Loucy (cell line): ENCODE measurements around the gene INCENP.

Experiments
- H2AFZ ChIP-seq: fragments of 200-600 bp; sonication (generic); 2 replicates; pipeline ENCODE4 v1.6.0; 2016; ENCODE audit warnings: antibody characterized with exemption, mild to moderate bottlenecking, low read length, moderate library complexity
- H3F3A ChIP-seq: fragments of 200-600 bp; 2 replicates; pipeline ENCODE4 v1.6.0; 2016; ENCODE audit warnings: antibody characterized with exemption, low read depth, mild to moderate bottlenecking
- H3K27me3 ChIP-seq: fragments of 200-600 bp; sonication (generic); 2 replicates; pipeline ENCODE4 v1.6.1; 2014; ENCODE audit warnings: low read length, mild to moderate bottlenecking; ENCODE audit not compliant: insufficient read depth, poor library complexity, severe bottlenecking
- H3K36me3 ChIP-seq: fragments of 200-600 bp; sonication (generic); 2 replicates; pipeline ENCODE4 v1.6.1; 2016; ENCODE audit warnings: low read length; ENCODE audit not compliant: insufficient read depth
- H3K4me1 ChIP-seq: fragments of 200-600 bp; sonication (generic); 2 replicates; pipeline ENCODE4 v1.5.1; 2014; ENCODE audit warnings: low read length, mild to moderate bottlenecking; ENCODE audit not compliant: insufficient read depth, poor library complexity, severe bottlenecking
- H3K4me2 ChIP-seq: fragments of 200-600 bp; sonication (generic); 2 replicates; pipeline ENCODE4 v1.6.0; 2014; ENCODE audit warnings: antibody characterized with exemption, low read length, low read depth, mild to moderate bottlenecking; ENCODE audit not compliant: poor library complexity, severe bottlenecking
- H3K4me3 ChIP-seq: fragments of 200-600 bp; sonication (generic); 2 replicates; pipeline ENCODE4 v1.5.1; 2014; ENCODE audit warnings: low read length, mild to moderate bottlenecking, mixed read lengths; ENCODE audit not compliant: poor library complexity, severe bottlenecking
- H3K79me2 ChIP-seq: fragments of 200-600 bp; sonication (generic); 2 replicates; pipeline ENCODE4 v1.6.1; 2014; ENCODE audit warnings: low read length; ENCODE audit not compliant: insufficient read depth
- H3K9ac ChIP-seq: fragments of 200-600 bp; sonication (generic); 2 replicates; pipeline ENCODE4 v1.6.0; 2014; ENCODE audit warnings: mild to moderate bottlenecking, low read depth, low read length, moderate library complexity; ENCODE audit not compliant: poor library complexity, severe bottlenecking
- H3K9me2 ChIP-seq: fragments of 200-600 bp; sonication (generic); replicated peaks from 2 replicates; pipeline ENCODE4 v1.6.1; 2016; ENCODE audit warnings: low read depth, low read length, mixed read lengths
- H3K9me3 ChIP-seq: fragments of 200-600 bp; sonication (generic); 2 replicates; pipeline ENCODE4 v1.6.1; 2014; ENCODE audit warnings: mild to moderate bottlenecking, antibody characterized with exemption, low read length, low read depth; ENCODE audit not compliant: insufficient read depth
- H4K20me1 ChIP-seq: fragments of 200-600 bp; sonication (generic); 2 replicates; pipeline ENCODE4 v1.6.0; 2014; ENCODE audit warnings: antibody characterized with exemption, low read length, mild to moderate bottlenecking; ENCODE audit not compliant: insufficient read depth, poor library complexity, severe bottlenecking
- EZH2phosphoT487 ChIP-seq: fragments of 200-600 bp; IDR thresholded peaks from 2 replicates; pipeline ENCODE4 v1.6.1; 2018; ENCODE audit warnings: antibody characterized with exemption, mild to moderate bottlenecking, moderate library complexity, borderline replicate concordance
- TF ChIP-seq, protein P1 (sequence below): fragments of 200-600 bp; sonication (generic); conservative IDR thresholded peaks from 2 replicates; pipeline ENCODE4 v1.5.1; 2014; ENCODE audit warnings: mild to moderate bottlenecking, antibody characterized with exemption, low read length

Gene INCENP

DNA sequence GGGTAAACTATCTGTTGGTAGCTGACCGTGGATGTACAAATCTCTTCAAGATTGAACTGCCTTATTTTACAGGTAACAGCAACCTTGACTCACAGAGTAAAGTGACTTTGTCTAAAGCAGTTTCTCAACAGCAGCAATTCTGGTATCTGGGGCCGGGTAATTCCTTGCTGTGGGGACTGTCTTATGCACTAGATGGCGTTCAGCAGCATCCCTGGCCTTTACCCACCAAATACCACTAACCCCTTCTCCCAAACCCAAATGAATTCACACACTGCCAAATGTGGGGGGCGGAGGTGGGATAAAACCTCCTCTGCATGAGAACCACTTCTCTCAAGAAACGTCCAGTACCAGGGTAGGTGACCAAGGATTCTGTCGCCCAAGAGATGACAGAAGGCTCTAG lies 1.7 kb upstream of the INCENP start:
- no peak overlapping the region for H2AFZ ChIP-seq
- H3K27me3 ChIP-seq, result peaks cover 4% of the 10 kb centered on the region
- TF ChIP-seq, protein P1, sequence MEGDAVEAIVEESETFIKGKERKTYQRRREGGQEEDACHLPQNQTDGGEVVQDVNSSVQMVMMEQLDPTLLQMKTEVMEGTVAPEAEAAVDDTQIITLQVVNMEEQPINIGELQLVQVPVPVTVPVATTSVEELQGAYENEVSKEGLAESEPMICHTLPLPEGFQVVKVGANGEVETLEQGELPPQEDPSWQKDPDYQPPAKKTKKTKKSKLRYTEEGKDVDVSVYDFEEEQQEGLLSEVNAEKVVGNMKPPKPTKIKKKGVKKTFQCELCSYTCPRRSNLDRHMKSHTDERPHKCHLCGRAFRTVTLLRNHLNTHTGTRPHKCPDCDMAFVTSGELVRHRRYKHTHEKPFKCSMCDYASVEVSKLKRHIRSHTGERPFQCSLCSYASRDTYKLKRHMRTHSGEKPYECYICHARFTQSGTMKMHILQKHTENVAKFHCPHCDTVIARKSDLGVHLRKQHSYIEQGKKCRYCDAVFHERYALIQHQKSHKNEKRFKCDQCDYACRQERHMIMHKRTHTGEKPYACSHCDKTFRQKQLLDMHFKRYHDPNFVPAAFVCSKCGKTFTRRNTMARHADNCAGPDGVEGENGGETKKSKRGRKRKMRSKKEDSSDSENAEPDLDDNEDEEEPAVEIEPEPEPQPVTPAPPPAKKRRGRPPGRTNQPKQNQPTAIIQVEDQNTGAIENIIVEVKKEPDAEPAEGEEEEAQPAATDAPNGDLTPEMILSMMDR, result peak; percentile 52
- no peak for TF ChIP-seq EZH2phosphoT487
- H3K36me3 ChIP-seq, result no peaks in the 10 kb centered on the region
- no peak overlapping the region for H3K4me2 ChIP-seq
- H3K79me2 ChIP-seq, result peaks cover 33% of the 10 kb centered on the region
- no peaks in the 10 kb centered on the region for H3K9me2 ChIP-seq
- no peak overlapping the region for H3K9ac ChIP-seq
- no peaks in the 10 kb centered on the region for H3K9me3 ChIP-seq
- no peaks in the 10 kb centered on the region for H3F3A ChIP-seq
- H3K4me3 ChIP-seq, result no peak overlapping the region
- H4K20me1 ChIP-seq, result peaks cover 25% of the 10 kb centered on the region
- H3K4me1 ChIP-seq, result peaks cover 28% of the 10 kb centered on the region

DNA sequence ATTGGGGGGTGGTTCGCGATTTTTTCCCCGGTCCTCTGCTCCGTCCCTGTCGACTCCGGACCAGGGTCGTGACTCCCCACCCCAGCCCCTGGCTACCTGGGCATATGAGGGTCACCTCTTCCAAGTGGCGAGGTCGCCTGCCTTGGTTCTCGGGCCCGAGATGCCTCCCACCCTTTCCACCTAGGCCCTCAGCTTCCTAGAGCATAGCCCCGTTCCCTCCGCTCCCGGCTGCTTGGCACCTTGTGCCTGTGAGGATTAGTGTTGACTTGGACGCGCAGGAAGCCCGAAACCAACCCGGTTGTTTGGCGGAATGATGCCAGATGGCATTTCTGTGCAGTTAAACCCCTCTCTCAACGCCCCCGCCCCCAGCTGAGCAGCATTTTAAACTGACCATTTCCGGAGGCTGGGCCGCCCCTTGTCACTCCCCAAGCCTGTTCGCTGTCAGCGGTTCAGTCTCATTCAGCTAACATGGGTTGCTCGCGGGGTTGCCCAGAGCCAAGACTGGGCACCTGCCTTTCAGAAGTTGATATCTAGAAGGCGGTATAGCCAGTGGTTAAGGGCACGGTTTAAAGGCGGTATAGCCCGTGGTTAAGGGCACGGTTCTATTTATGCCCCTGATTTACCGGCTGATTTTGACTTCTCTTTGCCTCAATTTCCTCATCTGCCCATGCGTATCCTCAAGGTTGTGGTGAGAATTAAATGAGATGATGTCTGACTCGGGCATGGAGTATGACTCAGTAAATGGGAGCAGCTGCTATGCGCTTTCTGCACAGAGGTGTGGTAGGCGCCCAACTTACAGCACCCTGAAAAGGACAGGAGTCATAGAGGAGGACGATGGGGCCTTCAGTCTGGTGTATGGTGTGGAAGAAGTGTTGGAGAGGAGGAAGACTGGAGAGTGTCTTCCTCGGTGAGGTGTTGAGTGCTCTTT lies 639 bp downstream of the INCENP start:
- Histone ChIP-seq H3K9me3 (no peaks in the 10 kb centered on the region), H3K27me3 (peaks cover 4% of the 10 kb centered on the region), H3K4me3 (peak overlapping the region; percentile 96), H3K9me2 (no peaks in the 10 kb centered on the region), H3F3A (no peaks in the 10 kb centered on the region), H3K79me2 (peaks cover 57% of the 10 kb centered on the region), H3K36me3 (peaks cover 16% of the 10 kb centered on the region; the same call in 1 of the 2 replicates), H3K9ac (peak overlapping the region; percentile 99), H4K20me1 (peaks cover 44% of the 10 kb centered on the region), H2AFZ (peak overlapping the region; percentile 80), H3K4me1 (peaks cover 45% of the 10 kb centered on the region), H3K4me2 (peak overlapping the region; percentile 95)
- TF ChIP-seq EZH2phosphoT487, result no peak
- TF ChIP-seq, protein P1, result no peak

DNA sequence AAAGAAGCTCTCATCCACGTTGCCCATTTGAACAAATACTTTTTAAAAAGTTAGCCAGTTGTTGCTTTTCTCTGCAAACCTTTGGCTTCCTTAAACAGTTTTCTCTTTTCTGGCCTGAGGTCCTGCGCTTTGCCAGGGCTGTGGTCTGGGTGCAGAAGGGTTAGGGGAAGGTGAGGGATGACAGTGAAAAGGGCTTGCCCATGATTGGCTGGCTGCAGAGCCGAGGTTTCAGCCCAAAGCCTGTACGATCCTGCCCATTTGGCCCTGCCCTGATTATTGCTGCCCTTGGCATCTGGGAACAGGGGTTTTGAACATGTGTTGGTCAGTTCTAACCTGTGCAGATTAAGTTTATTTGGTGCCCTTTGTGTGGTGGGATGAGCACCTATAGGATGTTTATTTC lies 1.5 kb downstream of the INCENP start:
- Histone ChIP-seq H3K27me3 (peaks cover 4% of the 10 kb centered on the region), H3K9me3 (no peaks in the 10 kb centered on the region), H3K9ac (peak overlapping the region; percentile 99), H3K36me3 (peaks cover 25% of the 10 kb centered on the region; the same call in 1 of the 2 replicates), H3K9me2 (no peaks in the 10 kb centered on the region), H4K20me1 (peaks cover 48% of the 10 kb centered on the region), H3K4me2 (peak overlapping the region; percentile 95), H2AFZ (no peak overlapping the region), H3K4me3 (peak overlapping the region; percentile 96), H3K4me1 (peaks cover 47% of the 10 kb centered on the region), H3F3A (no peaks in the 10 kb centered on the region), H3K79me2 (peaks cover 65% of the 10 kb centered on the region)
- TF ChIP-seq, protein P1, result no peak
- no peak for TF ChIP-seq EZH2phosphoT487
